GM12873 (cell line): ENCODE measurements around the gene CRLF1.

Experiments used
- CTCF ChIP-seq: IDR thresholded peaks from 2 replicates; pipeline ENCODE4 v1.5.1; 2012; ENCODE audit warnings: low read depth, mild to moderate bottlenecking, moderate library complexity, low read length, control low read depth; ENCODE audit not compliant: insufficient read depth; ENCODE audit errors: missing control alignments

The CRLF1 gene

GRCh38 chr19:18617562-18617961 lies 11.0 kb upstream of the CRLF1 start:
- no peak for TF ChIP-seq CTCF

GRCh38 chr19:18616023-18616422 lies 9.4 kb upstream of the CRLF1 start:
- TF ChIP-seq CTCF: no peak

- no peak for TF ChIP-seq CTCF
Measured at GRCh38 chr19:18613589-18614234, 7.1 kb upstream of the CRLF1 start.

GRCh38 chr19:18612772-18613588 lies 6.4 kb upstream of the CRLF1 start, which contains the start of gene TMEM59L:
TMEM59L (plus strand) TSS chr19:18612870; CDS start chr19:18612959, 89 bp downstream.
- TF ChIP-seq CTCF: no peak

- no peak for TF ChIP-seq CTCF
Measured at GRCh38 chr19:18612051-18612771, 5.6 kb upstream of the CRLF1 start.

- TF ChIP-seq CTCF: no peak
Measured at GRCh38 chr19:18611327-18612050, 4.9 kb upstream of the CRLF1 start.
